GM18517 (cell line): ENCODE data around the gene NRDE2.
"Not testable (repeated sequence)": the region's sequence is repeated elsewhere in the genome, so short reads cannot be mapped to it uniquely, and the experiment has no call there.

Source experiments
- ATAC-seq: cut with Tn5 transposase; IDR thresholded peaks from one replicate; pipeline ENCODE4 v1.9.1; 2021; ENCODE audit warnings: mild to moderate bottlenecking, moderate library complexity; ENCODE audit not compliant: unreplicated experiment

The NRDE2 gene

DNA sequence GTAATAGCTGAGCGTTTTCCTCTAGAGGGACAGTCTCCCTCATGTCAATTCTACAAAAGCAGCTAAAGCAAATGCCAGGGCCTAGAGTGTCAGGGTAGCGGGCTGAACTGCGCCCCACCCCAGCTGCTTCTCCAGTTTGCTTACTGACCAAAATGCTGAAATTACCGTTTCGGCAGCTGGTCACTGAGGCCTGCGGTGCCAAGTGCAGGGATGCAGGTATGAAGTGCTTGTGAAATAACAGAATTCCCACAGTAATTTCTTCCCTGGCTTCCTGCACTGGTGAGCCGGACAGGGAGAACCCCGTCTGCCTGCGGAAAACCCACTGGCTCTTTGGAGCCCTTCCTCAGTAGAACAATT is 56.3 kb downstream of the NRDE2 start:
- ATAC-seq = no peak

DNA sequence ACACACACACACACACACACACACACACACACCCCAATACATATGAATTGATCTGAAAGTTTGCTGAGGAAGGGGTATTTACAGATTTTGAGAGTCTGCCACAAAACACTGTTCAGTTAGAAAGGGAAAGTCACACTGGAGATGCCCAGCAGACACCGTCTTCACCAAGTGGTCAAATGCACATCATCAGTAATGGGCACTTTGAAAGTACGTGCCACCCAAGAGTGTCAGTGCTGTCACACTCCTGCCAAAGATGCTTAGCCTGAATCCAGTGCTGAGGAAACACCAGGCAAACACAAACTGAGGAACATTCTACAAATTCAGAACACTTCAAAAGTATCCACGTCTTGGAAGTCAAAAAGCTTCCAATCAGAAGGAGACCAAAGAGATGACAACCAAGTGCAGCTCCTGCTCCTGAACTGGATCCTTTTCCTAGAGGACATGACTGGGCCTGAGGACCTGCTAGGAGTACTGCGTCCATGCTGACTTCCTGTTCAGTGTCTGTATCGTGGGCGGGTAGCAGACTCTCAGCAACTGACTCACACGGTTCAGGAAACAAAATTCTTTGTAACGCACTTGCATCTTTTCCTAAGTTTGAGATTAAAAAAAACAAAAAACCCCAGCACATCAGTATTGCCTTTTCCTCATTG is 56.8 kb downstream of the NRDE2 start:
- no peak for ATAC-seq

DNA sequence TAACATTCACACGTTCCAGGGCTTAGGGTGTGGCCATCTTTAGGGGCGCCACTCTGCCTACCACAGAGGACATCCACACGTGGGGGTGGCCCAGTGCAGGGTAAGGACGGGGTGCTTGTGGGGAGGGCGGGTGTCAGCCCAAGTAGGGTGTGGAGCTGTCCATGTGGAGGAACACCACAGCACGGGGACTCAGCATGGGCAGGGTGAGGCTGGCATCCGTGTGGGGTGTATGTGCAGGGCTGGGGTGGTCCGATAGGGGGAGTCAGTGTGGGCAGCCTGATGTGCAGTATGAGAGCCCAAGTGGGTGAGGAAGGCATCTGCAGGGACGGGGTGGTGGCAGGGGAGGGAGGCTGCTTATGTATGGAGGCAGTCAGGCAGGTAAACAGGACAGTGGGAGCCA is 57.7 kb downstream of the NRDE2 start:
- no peak for ATAC-seq

DNA sequence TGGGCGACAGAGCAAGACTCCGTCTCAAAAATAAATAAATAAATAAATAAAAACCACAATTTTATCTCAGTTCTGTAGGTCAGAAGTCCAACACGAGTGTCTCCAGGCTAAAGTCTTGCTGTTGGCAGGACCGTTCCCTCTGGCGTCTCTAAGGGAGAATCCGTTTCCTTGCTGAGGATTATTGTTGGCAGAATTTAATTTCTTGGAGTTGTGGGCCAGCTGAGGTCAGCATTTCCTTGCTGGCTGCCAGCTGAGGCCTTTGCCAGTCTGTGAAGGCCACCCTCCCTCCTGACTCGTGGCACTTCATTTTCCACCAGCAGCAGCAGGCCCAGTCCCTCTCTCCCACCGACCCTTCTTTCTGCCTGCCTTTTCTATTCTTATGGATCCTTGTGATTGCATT is 58.2 kb downstream of the NRDE2 start:
- no peak for ATAC-seq

DNA sequence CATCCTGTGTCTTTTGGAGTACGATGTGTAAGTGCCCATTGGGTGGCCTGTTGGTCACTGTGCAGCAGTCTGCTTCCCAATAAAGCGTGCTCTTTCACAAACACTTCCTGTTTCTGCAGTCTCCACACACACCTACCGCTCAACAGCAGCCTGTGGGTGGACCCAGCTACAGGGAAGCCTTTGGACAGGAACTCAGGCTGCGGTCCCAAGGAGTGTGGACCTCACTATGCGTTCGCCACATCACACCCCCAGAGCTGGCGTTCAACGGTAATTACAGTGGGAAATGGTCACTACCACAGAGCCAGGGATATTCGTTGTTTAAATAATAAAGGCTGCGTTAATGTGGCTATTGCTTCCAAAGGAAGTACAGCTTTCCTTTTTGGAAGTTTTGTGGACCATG is 59.2 kb downstream of the NRDE2 start:
- no peak for ATAC-seq

DNA sequence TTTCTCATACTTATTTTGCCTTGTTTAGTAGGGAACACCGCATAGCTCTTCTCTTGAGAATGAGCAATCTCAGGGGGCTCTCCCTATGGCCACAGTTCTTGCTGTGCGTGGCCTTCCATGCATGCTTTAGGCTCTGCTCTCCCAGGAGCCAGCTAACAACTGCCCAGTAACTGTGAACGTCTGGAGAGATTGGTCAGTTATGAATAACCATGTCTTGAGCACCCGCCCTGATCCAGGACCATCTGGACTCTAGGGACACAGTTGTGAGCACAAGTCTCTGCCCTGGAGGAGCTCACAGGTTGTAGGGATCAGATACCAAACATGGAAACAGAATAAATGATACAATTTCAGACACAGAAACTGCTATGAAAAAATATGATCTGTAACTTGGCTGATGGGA is 63.3 kb downstream of the NRDE2 start:
- ATAC-seq = no peak

DNA sequence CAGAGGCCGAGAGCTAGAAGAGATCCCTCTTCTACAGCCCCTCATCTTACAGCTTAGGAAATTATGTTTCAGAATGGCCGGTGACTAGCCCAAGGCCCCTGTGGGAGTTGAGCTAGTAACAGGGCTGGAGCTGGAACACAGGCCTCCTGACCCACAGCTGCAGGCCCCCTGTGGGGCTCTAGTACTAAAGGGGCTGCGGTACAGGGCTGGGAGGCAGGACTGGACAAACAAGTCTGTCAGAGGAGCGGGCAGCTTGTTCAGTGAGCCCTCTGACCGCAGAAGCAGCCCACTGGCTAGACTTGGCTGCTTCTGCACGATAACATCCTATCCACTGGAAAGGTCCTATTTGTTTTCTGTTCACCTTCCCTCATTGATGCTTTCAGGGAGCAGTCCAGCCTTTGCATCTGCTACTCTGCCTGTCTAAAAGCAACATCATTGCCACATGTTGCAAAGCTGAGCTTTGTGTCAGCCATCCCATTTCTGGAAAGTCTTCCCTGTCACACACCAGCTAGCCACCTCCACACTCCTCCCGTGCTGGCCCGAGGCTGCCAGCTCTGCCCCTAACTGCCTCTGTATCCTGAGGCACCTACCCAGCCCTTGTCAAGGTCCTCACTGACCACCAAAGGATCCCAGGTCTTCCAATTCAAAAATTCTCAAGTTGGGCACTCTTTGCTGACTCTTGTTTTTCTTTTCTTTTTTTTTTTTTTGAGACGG is 65.1 kb downstream of the NRDE2 start:
- no peak for ATAC-seq

DNA sequence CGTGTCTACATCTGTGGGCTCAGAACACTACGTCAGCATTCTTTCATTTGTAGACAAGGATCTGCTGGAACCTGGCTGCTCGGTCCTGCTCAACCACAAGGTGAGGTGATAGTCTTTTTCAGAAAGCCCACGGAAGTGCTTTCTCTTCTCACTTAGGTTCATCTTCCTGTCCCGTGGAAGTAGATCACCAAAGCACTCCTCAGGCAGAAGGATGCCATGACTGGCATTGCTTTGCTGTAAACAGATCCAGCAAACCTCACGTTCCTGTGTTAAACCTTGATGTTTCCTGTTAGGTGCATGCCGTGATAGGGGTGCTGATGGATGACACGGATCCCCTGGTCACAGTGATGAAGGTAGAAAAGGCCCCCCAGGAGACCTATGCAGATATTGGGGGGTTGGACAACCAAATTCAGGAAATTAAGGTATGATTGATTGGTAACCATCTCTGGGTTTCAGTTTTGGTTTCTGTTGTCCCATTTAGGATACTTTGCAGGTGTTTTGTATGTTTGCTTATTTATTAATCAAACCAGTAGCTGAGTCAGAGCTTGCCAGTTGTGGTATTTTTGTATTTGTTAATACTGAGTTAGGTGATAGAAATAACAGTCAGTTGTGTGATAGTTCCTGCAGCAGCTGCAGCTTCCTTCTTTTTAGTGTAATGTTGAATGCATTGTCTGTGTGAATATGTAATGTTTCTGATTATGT is 67.8 kb downstream of the NRDE2 start:
- ATAC-seq = peak; percentile 96

DNA sequence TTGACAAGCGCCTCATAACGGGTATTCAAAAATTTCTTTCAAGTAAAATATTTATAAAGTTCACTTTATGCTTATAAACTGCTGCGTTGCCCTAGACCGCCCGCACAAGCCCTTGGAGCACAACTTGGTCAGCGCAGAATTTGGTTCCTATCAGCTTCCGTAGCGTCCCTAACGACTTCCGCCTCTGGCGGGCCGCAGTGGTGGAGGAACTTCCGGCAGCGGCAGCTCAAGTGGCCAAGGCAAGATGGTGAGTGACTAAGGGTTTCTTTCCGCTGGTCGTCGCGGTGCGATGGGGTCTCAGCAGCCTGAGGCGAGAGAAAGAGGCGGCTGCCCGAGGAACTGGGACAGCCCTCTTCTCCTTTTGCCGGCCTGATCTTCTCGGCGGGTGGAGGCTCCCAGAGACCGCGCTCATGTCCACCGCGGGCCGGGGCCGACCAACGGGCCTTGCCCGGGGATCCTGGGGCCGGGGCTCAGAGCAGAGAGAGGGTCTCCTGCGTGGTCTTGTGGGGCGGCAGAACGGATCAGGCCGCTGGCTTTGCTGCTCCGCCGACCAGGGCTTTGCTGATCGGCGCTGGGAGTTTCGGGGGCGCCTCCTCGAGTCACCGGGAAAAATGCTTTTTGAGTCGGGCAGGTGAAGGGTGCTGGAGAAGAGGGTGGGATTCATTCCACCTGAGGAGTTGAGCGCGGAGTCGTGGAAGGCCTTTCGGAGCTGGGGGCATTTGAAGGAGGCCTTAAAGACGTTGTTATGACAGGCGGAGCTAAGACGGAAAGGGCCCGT is 75.2 kb downstream of the NRDE2 start, which contains the start of gene PSMC1:
PSMC1 (plus strand) TSS at position 200 of the 778 bp plus-strand sequence; CDS start at position 245, 45 bp downstream.
- peak; percentile 91 for ATAC-seq

DNA sequence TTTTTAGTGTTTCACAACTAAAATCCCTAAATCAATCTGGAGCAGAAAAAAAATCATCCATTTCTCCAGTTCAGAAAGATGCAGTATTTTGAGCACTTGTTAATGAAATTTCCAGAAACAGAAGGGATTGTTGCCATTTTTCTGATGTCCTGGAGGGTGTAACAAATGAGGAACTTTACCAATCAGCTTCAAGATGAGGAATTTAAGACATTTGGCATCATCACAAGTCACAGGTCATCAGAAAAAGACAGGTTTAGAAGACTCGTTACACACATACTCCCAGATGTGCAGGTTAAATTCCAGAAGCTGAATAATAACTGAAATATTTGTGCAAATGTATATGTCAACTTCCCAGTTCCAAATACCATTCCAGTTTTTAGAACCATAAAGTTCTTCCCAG is 75.9 kb downstream of the NRDE2 start:
- no peak for ATAC-seq

DNA sequence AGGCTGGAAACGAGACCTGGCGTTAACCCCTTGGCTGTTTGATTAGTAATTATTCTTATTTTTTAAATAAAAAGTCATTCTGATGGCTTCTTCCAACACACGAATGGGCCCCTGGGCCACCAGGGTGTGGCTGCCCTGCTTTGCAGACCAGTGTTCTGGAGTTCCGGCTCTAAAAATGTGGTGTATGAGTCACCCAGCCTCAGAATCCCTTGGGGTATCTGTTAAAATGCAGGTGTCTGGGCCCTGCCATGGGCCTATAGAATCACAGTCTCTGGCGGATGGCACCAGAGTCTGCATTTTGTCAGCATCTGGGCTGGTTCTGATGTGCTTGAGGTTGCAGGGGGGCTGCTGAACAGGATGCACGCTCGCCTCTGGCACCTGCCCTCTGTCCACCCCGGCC is 77.9 kb downstream of the NRDE2 start:
- no peak for ATAC-seq

DNA sequence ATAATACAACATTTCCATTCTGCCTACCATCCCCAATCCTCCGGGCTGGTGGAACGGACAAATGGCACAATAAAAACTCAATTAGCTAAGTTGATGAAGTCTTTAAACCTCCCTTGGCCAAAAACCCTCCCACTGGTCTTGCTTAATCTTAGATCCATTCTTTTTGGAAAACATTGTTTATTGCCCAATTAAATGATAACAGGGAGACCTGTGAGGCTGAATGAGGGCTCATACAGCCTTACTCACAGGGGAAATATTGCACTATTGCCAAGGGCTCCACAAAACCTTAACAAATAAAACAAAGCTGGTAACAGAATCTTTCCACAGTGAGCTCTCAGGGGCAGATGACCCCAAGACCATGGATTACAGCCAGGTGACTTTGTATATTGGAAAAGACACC is 83.1 kb downstream of the NRDE2 start:
- ATAC-seq = no peak

DNA sequence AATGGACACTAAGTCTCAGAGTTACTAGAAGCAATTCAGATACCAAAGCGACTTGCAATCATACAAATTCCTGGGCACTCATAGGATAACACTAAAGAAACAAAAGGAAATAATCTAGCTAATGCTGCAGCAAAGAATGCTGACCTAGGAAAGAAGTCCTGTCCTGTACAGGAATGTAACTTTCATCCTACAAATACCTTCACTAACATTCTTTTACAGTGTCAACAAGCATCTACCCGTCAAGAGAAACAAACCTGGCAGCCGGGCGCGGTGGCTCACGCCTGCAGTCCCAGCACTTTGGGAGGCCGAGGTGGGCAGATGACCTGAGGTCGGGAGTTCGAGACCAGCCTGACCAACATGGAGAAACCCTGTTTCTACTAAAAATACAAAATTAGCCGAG is 84.3 kb downstream of the NRDE2 start:
- not testable (repeated sequence) for ATAC-seq

DNA sequence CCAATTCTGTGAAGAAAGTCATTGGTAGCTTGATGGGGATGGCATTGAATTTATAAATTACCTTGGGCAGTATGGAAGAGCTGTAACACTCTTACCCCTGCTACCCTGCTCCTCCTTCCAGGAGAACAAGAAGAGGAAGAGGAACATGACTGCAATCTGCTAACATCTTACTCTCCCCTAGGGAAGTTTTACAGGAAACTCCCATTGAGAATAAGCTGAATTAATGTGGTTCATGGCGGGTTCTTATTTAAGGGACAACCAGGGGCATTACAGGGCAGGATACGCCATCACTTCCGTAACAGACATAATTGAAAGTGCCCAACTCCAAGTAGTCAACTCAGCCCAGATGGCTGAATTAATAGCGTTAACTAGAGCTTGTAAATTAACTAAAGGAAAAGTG is 84.8 kb downstream of the NRDE2 start:
- ATAC-seq = no peak

DNA sequence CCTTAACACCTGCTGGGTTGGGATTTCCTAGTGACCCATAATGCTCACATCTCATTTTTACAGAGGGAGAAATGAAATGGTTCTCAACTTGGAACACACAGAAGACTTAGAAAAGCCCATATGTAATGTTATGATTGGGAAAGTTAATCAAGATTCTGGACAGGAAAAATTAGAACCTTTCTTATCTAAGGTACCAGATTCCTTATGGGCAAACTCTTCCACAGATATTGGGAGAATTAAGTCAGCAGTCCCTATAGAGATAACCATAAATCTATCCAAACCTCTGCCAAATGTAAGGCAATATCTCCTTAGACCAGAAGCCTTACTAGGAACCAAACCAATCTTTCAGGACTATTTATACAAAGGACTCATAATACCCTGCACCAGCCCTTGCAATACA is 89.3 kb downstream of the NRDE2 start:
- no peak for ATAC-seq

DNA sequence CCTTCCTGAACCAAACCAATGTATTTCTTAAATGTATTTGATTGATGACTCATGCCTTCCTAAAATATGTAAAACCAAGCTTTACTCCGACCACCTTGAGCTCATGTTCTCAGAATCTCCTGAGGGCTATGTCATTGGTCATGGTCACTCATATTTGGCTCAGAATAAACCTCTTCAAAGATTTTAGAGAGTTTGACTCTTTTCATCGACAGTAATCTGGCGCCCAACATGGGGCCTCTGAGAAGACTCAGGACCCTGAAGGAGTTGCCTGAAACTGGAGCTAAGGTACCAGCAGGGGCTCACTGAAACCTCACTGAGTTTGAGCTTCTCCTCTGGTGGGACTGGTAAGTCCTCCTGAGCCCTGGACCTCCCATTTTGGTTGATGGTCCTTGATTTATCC is 92.6 kb downstream of the NRDE2 start:
- ATAC-seq = no peak

DNA sequence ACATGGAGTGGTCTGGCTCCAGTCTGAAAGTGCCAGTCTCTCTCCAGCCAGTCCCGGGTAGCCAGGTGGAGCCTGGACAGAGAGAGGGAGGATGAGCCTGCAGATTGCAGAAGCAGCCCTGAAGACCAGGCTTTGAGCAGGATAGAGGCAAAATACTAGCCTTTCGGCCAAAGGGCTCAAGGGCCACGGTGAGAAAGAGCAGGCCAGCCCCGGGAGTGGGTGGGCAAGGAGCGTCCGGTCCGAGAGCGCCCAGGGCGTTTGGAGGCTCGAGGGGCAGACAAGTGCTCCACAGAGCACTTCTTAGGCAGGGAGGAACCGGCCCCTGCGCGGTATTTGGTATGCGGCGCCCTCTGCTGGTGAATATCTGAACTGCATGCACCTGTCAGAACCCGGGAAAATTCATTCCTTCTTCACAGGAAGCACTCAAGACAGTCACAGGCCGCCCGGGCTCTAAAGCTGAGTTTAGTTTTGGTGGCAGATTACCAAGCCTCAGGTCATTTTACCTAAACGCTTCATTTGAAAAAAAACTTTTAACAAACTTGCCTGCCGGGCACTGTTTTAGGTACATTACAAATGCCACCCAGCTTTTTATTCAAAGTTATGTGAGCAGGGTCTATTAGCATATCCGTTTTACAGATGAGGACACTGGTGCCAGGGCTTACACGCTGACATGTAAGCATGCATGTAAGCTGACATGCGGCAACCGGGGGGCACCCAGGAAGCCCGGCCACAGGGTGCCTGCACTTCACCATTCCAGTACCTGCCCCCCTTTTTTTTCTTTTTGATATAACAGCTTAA is 96.4 kb downstream of the NRDE2 start:
- peak; percentile 66 for ATAC-seq

DNA sequence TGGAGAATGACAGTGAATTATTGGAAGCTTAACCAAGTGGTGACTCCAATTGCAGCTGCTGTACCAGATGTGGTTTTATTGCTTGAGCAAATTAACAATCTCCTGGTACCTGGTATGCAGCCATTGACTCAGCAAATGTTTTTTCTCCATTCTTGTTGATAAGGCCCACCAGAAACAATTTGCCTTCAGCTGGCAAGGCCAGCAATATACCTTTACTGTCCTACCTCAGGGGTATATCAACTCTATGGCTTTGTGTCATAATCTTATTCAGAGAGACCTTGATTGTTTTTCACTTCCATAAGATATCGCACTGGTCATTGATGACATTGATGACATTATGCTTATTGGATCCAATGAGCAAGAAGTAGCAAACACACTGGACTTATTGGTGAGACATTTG is 101.8 kb downstream of the NRDE2 start:
- not testable (repeated sequence) for ATAC-seq

DNA sequence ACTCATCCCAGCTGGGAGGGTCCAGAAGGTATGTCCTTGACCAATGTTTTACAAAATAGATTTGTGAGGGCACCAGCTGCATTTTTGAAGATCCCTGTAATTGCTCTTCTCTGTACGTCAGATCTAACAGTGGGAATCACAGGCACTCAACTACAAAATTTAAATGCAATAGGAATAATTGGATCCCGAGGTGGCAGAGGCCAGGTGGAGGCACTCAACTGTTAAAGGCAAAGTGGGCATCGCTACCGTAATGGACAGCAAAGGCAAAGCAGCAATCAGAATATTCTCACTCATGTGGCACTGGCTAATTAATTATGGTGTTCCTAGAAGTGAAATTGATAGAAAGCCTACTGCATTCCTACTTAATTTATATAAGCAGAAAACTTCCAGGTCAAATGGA is 103.3 kb downstream of the NRDE2 start:
- ATAC-seq = no peak
